Loucy (cell line): ENCODE results near the gene BCL11B.

Source experiments
- H2AFZ ChIP-seq: fragments of 200-600 bp; sonication (generic); 2 replicates; pipeline ENCODE4 v1.6.0; 2016; ENCODE audit warnings: antibody characterized with exemption, mild to moderate bottlenecking, low read length, moderate library complexity
- H3F3A ChIP-seq: fragments of 200-600 bp; 2 replicates; pipeline ENCODE4 v1.6.0; 2016; ENCODE audit warnings: antibody characterized with exemption, low read depth, mild to moderate bottlenecking
- H3K27me3 ChIP-seq: fragments of 200-600 bp; sonication (generic); 2 replicates; pipeline ENCODE4 v1.6.1; 2014; ENCODE audit warnings: low read length, mild to moderate bottlenecking; ENCODE audit not compliant: insufficient read depth, poor library complexity, severe bottlenecking
- H3K36me3 ChIP-seq: fragments of 200-600 bp; sonication (generic); 2 replicates; pipeline ENCODE4 v1.6.1; 2016; ENCODE audit warnings: low read length; ENCODE audit not compliant: insufficient read depth
- H3K4me1 ChIP-seq: fragments of 200-600 bp; sonication (generic); 2 replicates; pipeline ENCODE4 v1.5.1; 2014; ENCODE audit warnings: low read length, mild to moderate bottlenecking; ENCODE audit not compliant: insufficient read depth, poor library complexity, severe bottlenecking
- H3K4me2 ChIP-seq: fragments of 200-600 bp; sonication (generic); 2 replicates; pipeline ENCODE4 v1.6.0; 2014; ENCODE audit warnings: antibody characterized with exemption, low read length, low read depth, mild to moderate bottlenecking; ENCODE audit not compliant: poor library complexity, severe bottlenecking
- H3K4me3 ChIP-seq: fragments of 200-600 bp; sonication (generic); 2 replicates; pipeline ENCODE4 v1.5.1; 2014; ENCODE audit warnings: low read length, mild to moderate bottlenecking, mixed read lengths; ENCODE audit not compliant: poor library complexity, severe bottlenecking
- H3K79me2 ChIP-seq: fragments of 200-600 bp; sonication (generic); 2 replicates; pipeline ENCODE4 v1.6.1; 2014; ENCODE audit warnings: low read length; ENCODE audit not compliant: insufficient read depth
- H3K9ac ChIP-seq: fragments of 200-600 bp; sonication (generic); 2 replicates; pipeline ENCODE4 v1.6.0; 2014; ENCODE audit warnings: mild to moderate bottlenecking, low read depth, low read length, moderate library complexity; ENCODE audit not compliant: poor library complexity, severe bottlenecking
- H3K9me2 ChIP-seq: fragments of 200-600 bp; sonication (generic); replicated peaks from 2 replicates; pipeline ENCODE4 v1.6.1; 2016; ENCODE audit warnings: low read depth, low read length, mixed read lengths
- H3K9me3 ChIP-seq: fragments of 200-600 bp; sonication (generic); 2 replicates; pipeline ENCODE4 v1.6.1; 2014; ENCODE audit warnings: mild to moderate bottlenecking, antibody characterized with exemption, low read length, low read depth; ENCODE audit not compliant: insufficient read depth
- H4K20me1 ChIP-seq: fragments of 200-600 bp; sonication (generic); 2 replicates; pipeline ENCODE4 v1.6.0; 2014; ENCODE audit warnings: antibody characterized with exemption, low read length, mild to moderate bottlenecking; ENCODE audit not compliant: insufficient read depth, poor library complexity, severe bottlenecking
- EZH2phosphoT487 ChIP-seq: fragments of 200-600 bp; IDR thresholded peaks from 2 replicates; pipeline ENCODE4 v1.6.1; 2018; ENCODE audit warnings: antibody characterized with exemption, mild to moderate bottlenecking, moderate library complexity, borderline replicate concordance
- TF ChIP-seq, protein P1 (sequence below): fragments of 200-600 bp; sonication (generic); conservative IDR thresholded peaks from 2 replicates; pipeline ENCODE4 v1.5.1; 2014; ENCODE audit warnings: mild to moderate bottlenecking, antibody characterized with exemption, low read length

BCL11B gene

DNA sequence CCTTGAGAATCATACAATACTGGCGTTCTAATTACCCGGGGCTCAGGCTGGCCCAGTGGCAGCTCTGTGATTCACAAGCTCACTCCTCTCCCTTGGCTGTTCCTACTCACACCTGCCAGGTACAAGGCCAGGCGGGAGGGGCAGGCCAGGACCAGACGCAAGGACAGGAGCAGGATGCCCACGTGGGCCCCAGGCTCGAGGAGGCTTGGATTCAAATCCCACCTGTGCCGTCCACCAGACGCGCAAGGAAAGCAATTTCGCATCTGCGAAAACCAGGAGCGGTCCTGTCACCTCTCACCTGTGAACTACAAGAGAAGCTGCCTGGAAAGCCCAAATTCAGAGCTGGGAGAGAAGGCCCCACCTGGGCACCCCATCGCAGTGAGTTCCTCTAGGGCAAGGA lies 50.6 kb downstream of the BCL11B start:
- peaks cover 95% of the 10 kb centered on the region for H3K79me2 ChIP-seq
- H3K36me3 ChIP-seq: peaks cover 51% of the 10 kb centered on the region; the same call in 1 of the 2 replicates
- TF ChIP-seq EZH2phosphoT487: no peak
- TF ChIP-seq, protein P1, sequence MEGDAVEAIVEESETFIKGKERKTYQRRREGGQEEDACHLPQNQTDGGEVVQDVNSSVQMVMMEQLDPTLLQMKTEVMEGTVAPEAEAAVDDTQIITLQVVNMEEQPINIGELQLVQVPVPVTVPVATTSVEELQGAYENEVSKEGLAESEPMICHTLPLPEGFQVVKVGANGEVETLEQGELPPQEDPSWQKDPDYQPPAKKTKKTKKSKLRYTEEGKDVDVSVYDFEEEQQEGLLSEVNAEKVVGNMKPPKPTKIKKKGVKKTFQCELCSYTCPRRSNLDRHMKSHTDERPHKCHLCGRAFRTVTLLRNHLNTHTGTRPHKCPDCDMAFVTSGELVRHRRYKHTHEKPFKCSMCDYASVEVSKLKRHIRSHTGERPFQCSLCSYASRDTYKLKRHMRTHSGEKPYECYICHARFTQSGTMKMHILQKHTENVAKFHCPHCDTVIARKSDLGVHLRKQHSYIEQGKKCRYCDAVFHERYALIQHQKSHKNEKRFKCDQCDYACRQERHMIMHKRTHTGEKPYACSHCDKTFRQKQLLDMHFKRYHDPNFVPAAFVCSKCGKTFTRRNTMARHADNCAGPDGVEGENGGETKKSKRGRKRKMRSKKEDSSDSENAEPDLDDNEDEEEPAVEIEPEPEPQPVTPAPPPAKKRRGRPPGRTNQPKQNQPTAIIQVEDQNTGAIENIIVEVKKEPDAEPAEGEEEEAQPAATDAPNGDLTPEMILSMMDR: no peak
- H2AFZ ChIP-seq: no peak overlapping the region
- H4K20me1 ChIP-seq: peaks cover 58% of the 10 kb centered on the region
- no peak overlapping the region for H3K4me2 ChIP-seq
- H3K4me1 ChIP-seq: no peaks in the 10 kb centered on the region
- H3K27me3 ChIP-seq: no peaks in the 10 kb centered on the region
- no peak overlapping the region for H3K9ac ChIP-seq
- H3K9me2 ChIP-seq: no peaks in the 10 kb centered on the region
- no peaks in the 10 kb centered on the region for H3K9me3 ChIP-seq
- H3F3A ChIP-seq: no peaks in the 10 kb centered on the region
- no peak overlapping the region for H3K4me3 ChIP-seq

DNA sequence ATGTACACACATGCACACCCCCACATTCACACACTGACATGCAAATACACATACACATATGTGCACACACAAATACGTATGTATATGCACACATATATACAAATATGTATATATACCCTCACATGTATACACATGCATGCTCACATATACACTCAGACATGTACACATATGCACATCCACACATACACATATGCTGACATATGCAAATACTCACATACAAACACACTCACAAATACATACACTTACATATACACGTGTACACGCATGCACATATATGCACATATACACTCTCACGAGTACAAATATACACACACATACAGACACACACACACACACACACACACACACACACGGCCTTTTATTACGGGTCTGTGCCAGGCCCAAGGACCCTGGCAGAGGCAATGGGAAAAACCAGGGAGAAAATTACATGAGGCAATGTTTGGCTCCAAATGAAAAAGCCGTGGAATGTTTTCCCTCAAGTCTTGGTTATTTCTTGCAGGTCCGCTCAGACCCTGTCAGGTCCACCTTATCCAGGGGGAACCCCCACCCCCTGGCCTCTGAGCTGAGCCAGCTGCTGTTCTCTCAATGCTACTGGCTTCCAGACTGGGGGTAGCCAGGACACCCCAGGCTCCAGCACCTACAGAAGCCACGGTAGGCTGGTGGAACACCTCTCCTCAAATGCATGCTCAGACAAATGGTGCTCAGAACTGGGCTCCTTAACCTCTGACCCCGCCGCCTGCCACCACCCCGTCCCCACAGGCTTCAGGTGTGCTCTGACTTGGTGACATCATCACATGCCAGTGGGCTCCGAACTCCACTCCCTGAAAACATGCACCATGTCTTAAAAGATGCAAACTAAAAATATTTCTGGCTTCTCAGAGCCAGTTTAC lies 54.7 kb downstream of the BCL11B start:
- H3K9ac ChIP-seq: no peak overlapping the region
- peaks cover 20% of the 10 kb centered on the region; the same call in 1 of the 2 replicates for H3K36me3 ChIP-seq

DNA sequence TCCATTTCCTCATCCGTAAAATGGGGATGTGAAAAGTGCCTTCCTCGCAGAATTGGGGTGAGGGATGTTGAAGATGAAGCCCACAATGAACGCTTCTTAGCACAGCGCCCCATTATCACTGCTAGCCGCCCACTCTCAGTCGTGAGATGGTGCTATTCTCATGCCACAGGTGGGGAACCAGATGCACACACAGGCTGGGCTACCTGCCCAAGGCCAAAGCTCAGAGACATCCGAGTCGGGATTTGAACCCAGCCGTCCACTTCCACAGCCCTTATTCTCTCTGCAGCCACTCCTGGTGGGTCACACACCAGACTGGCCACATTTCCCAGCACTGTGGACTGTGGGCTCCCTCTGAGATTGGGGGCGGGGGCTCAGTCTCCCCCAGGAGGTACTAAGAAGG lies 55.8 kb downstream of the BCL11B start:
- H3K9me3 ChIP-seq: no peaks in the 10 kb centered on the region
- no peak overlapping the region for H3K4me3 ChIP-seq
- no peak overlapping the region for H3K9ac ChIP-seq
- no peaks in the 10 kb centered on the region for H3K27me3 ChIP-seq
- peaks cover 51% of the 10 kb centered on the region for H4K20me1 ChIP-seq
- TF ChIP-seq, protein P1: no peak
- no peak for TF ChIP-seq EZH2phosphoT487
- no peak overlapping the region for H2AFZ ChIP-seq
- no peaks in the 10 kb centered on the region for H3K4me1 ChIP-seq
- H3K79me2 ChIP-seq: peaks cover 95% of the 10 kb centered on the region
- peaks cover 26% of the 10 kb centered on the region; the same call in 1 of the 2 replicates for H3K36me3 ChIP-seq
- no peaks in the 10 kb centered on the region for H3F3A ChIP-seq
- no peaks in the 10 kb centered on the region for H3K9me2 ChIP-seq
- no peak overlapping the region for H3K4me2 ChIP-seq

More for the DNA sequence above, 54.7 kb downstream of the BCL11B start:
- H2AFZ ChIP-seq: no peak overlapping the region
- H3K4me3 ChIP-seq: no peak overlapping the region
- H3K9me3 ChIP-seq: no peaks in the 10 kb centered on the region
- no peak overlapping the region for H3K4me2 ChIP-seq
- H3K4me1 ChIP-seq: no peaks in the 10 kb centered on the region
- no peak for TF ChIP-seq EZH2phosphoT487
- TF ChIP-seq, protein P1: no peak
- H3K9me2 ChIP-seq: no peaks in the 10 kb centered on the region
- H3K27me3 ChIP-seq: no peaks in the 10 kb centered on the region
- H4K20me1 ChIP-seq: peaks cover 56% of the 10 kb centered on the region
- peaks cover 95% of the 10 kb centered on the region for H3K79me2 ChIP-seq
- no peaks in the 10 kb centered on the region for H3F3A ChIP-seq
